HL-60 (cell line): ENCODE measurements around the gene KRT4.

Source experiments
- GABPA ChIP-seq: IDR thresholded peaks from 2 replicates; pipeline ENCODE4 v1.6.1; 2012; ENCODE audit warnings: low read depth
- POLR2AphosphoS5 ChIP-seq: IDR thresholded peaks from 2 replicates; pipeline ENCODE4 v1.6.1; 2012; ENCODE audit warnings: low read depth
- TF ChIP-seq, protein P1 (sequence below): IDR thresholded peaks from one replicate; pipeline ENCODE4 v1.5.1; 2011; ENCODE audit warnings: low read length, control low read depth, inconsistent platforms; ENCODE audit not compliant: insufficient read depth
- TF ChIP-seq, protein P2 (sequence below): IDR thresholded peaks from 2 replicates; pipeline ENCODE4 v1.6.1; 2012; ENCODE audit warnings: low read depth; ENCODE audit not compliant: insufficient replicate concordance

DNA sequence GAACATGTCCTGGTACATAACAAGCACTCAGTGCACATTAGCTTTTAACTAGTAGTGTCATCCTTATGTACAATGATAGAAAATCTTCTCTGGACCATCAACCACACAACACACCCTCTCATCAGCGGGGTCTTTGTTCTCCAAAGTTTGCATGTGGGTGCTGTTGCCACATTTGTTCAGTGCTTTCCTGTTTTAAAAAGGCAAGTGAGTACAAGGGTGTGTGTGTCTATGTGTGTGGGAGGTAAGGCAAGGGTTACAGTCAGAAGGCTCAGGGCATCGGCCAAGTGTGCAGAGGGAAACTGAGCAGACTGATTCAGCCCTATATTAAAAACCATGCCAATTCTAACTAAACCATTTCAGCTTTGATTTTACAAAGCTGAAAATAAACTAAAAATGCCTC is 54.7 kb downstream of the KRT4 start:
- TF ChIP-seq, protein P1, sequence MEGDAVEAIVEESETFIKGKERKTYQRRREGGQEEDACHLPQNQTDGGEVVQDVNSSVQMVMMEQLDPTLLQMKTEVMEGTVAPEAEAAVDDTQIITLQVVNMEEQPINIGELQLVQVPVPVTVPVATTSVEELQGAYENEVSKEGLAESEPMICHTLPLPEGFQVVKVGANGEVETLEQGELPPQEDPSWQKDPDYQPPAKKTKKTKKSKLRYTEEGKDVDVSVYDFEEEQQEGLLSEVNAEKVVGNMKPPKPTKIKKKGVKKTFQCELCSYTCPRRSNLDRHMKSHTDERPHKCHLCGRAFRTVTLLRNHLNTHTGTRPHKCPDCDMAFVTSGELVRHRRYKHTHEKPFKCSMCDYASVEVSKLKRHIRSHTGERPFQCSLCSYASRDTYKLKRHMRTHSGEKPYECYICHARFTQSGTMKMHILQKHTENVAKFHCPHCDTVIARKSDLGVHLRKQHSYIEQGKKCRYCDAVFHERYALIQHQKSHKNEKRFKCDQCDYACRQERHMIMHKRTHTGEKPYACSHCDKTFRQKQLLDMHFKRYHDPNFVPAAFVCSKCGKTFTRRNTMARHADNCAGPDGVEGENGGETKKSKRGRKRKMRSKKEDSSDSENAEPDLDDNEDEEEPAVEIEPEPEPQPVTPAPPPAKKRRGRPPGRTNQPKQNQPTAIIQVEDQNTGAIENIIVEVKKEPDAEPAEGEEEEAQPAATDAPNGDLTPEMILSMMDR: no peak
- TF ChIP-seq POLR2AphosphoS5 (no peak), GABPA (no peak)
- TF ChIP-seq, protein P2, sequence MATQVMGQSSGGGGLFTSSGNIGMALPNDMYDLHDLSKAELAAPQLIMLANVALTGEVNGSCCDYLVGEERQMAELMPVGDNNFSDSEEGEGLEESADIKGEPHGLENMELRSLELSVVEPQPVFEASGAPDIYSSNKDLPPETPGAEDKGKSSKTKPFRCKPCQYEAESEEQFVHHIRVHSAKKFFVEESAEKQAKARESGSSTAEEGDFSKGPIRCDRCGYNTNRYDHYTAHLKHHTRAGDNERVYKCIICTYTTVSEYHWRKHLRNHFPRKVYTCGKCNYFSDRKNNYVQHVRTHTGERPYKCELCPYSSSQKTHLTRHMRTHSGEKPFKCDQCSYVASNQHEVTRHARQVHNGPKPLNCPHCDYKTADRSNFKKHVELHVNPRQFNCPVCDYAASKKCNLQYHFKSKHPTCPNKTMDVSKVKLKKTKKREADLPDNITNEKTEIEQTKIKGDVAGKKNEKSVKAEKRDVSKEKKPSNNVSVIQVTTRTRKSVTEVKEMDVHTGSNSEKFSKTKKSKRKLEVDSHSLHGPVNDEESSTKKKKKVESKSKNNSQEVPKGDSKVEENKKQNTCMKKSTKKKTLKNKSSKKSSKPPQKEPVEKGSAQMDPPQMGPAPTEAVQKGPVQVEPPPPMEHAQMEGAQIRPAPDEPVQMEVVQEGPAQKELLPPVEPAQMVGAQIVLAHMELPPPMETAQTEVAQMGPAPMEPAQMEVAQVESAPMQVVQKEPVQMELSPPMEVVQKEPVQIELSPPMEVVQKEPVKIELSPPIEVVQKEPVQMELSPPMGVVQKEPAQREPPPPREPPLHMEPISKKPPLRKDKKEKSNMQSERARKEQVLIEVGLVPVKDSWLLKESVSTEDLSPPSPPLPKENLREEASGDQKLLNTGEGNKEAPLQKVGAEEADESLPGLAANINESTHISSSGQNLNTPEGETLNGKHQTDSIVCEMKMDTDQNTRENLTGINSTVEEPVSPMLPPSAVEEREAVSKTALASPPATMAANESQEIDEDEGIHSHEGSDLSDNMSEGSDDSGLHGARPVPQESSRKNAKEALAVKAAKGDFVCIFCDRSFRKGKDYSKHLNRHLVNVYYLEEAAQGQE: no peak
